ENCODE data around the gene FNDC5.

DNA sequence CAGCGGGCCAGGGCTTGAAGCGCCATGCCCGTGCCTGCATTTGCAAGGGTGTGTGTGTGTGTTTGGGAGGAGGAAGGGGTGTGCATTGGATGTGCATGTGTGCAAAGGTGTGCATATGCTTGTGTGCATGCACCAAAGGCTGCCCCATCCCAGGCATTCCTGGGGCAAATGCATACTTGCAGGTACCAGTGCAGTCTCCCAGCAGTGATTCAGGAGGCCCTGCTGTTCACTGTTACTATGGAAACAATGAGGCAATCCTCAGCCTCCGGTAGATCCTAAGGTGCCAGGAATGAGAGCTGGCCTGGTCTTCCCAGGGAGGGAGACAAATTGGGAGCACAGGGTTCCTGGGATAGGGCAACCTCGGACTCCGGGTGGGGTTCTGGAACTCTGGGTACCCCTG, 7.5 kb upstream of the FNDC5 start:
- TF ChIP-seq CTCF (optimal IDR thresholded peaks at IDR 0.05 in 1 of 3, IDR thresholded peaks at IDR 0.05 in 1 of 3, conservative IDR thresholded peaks at IDR 0.05 in 1 of 3; ENCODE audit: extremely low read depth in 1 of 3, insufficient read depth in 2 of 3, low read length in 3 of 3): no peak
- no peak for TF ChIP-seq EZH2 (IDR thresholded peaks at IDR 0.05; ENCODE audit: low read length)

Measured in keratinocyte (primary cell).